Upper lobe of left lung (tissue), 6 donors: Measurements from ENCODE around the gene BID. TPM values are rescaled to one million over a fixed set of nuclear protein-coding genes. Genes with fewer than 3 reads are reported as not detected.

Experiments used
- ATAC-seq, 2 donors: fragments of 200-7000 bp; cut with Tn5 transposase; one replicate each; pipeline ENCODE4 v1.9.1; 2022; ENCODE audit warnings: mild to moderate bottlenecking in 2 of 2, moderate library complexity in 2 of 2; ENCODE audit not compliant: low FRiP score in 2 of 2
- DNase-seq, 2 donors: peaks; one replicate each; pipeline ENCODE4 v3.0.0-alpha.2; 2019 to 2020
- H3K27ac ChIP-seq, 4 donors: fragments of 200-600 bp; sonication (generic); one replicate each; pipeline ENCODE4 v1.5.1; 2016 to 2019
- H3K27me3 ChIP-seq, 4 donors: fragments of 200-600 bp; sonication (generic); one replicate each; pipeline ENCODE4 v1.5.1; 2017 to 2019
- H3K36me3 ChIP-seq, 4 donors: fragments of 200-600 bp; sonication (generic); one replicate each; pipeline ENCODE4 v1.5.1; 2016 to 2019
- H3K4me1 ChIP-seq, 4 donors: fragments of 200-600 bp; sonication (generic); one replicate each; pipeline ENCODE4 v1.5.1; 2018 to 2019
- H3K4me3 ChIP-seq, 4 donors: fragments of 200-600 bp; sonication (generic); one replicate each; pipeline ENCODE4 v1.5.1; 2017 to 2019; ENCODE audit warnings: mild to moderate bottlenecking in 2 of 4, moderate library complexity in 1 of 4
- H3K9me3 ChIP-seq, 4 donors: fragments of 200-600 bp; sonication (generic); one replicate each; pipeline ENCODE4 v1.5.1; 2018 to 2019
- CTCF ChIP-seq, 6 experiments: fragments of 450-650 bp in 4 of 6; fragments of 200-600 bp in 2 of 6; sonication (generic) in 2 of 6; IDR thresholded peaks; one replicate each; pipeline ENCODE4 v1.5.1; 2016 to 2019; ENCODE audit warnings: antibody characterized with exemption in 6 of 6
- EP300 ChIP-seq, 4 donors: sonication (generic); formaldehyde crosslinking; IDR thresholded peaks; one replicate each; pipeline ENCODE4 v1.5.1; 2017; ENCODE audit warnings: antibody characterized with exemption in 4 of 4, control low read depth in 2 of 4
- POLR2A ChIP-seq, 4 donors: fragments of 450-650 bp; IDR thresholded peaks; one replicate each; pipeline ENCODE4 v1.5.1; 2016 to 2017; ENCODE audit warnings: antibody characterized with exemption in 4 of 4, mild to moderate bottlenecking in 2 of 4
- POLR2AphosphoS5 ChIP-seq, 2 donors: sonication (generic); formaldehyde crosslinking; IDR thresholded peaks; one replicate each; pipeline ENCODE4 v1.5.1; 2017; ENCODE audit warnings: antibody characterized with exemption in 2 of 2
- WGBS, 2 donors: methylation state at CpG; one replicate each; pipeline ENCODE4 v1.1.5; 2017 to 2018; 5-methylcytosine and 5-hydroxymethylcytosine counted together
- total RNA-seq, 6 donors: library from RNA; depleted of rRNA in 4 of 6; stranded (reverse); fragments of >200 nt in 4 of 6; gene quantifications; one replicate each; pipeline versions ENCODE4 v1.1.0 to v1.2.1, GENCODE V29; 2016 to 2021
- donor health status: DM: no; HTN: no; CAD: no; lungs with moderate emphysema.
- donor health status: DM: no; HTN: yes; CAD: no; lungs with severe emphysema.

Gene BID
- 10 to 100 TPM; 10.5 to 55.9 (median 27.3) TPM for total RNA-seq

GRCh38 chr22:17774206-17774925 lies at the start of gene BID:
Gene BID (minus strand): TSS chr22:17774469. CDS start chr22:17750116, 24,353 bp downstream.
- Histone ChIP-seq H3K27me3 (no peaks in the 10 kb centered on the region), H3K27ac (peak within 1 kb of the TSS; percentile 77 to 91 (median 83)), H3K4me3 (peak within 1 kb of the TSS; percentile 70 to 92 (median 87)), H3K36me3 (no peaks in the 10 kb centered on the region), H3K4me1 (peaks cover 17 to 63% (median 38%) of the 10 kb centered on the region in 4 donors), H3K9me3 (no peaks in the 10 kb centered on the region)
- peak in 1 of 2 donors; percentile 79 for ATAC-seq
- WGBS, 2 donors: 0 to 3% methylated on average over 3 to 9 of the region's 64 CpGs
- TF ChIP-seq CTCF (IDR thresholded peaks at IDR 0.05): no peak
- peak in 1 of 4 donors; percentile 65 for TF ChIP-seq POLR2A (IDR thresholded peaks at IDR 0.05)
- peak; percentile 69 to 93 for DNase-seq

GRCh38 chr22:17823964-17824363 lies 49.7 kb upstream of the BID start:
- Histone ChIP-seq H3K4me3 (no peak overlapping the region), H3K4me1 (no peaks in the 10 kb centered on the region), H3K27ac (no peak overlapping the region), H3K36me3 (peaks cover 0 to 32% (median 11%) of the 10 kb centered on the region in 4 donors), H3K9me3 (no peaks in the 10 kb centered on the region), H3K27me3 (no peaks in the 10 kb centered on the region)
- TF ChIP-seq POLR2A (IDR thresholded peaks at IDR 0.05) (no peak), EP300 (IDR thresholded peaks at IDR 0.05) (no peak), CTCF (IDR thresholded peaks at IDR 0.05) (no peak), POLR2AphosphoS5 (IDR thresholded peaks at IDR 0.05) (no peak)
- no peak for ATAC-seq
- WGBS, 2 donors: 80 to 93% methylated on average over 11 to 15 of the region's 15 CpGs
- no peak for DNase-seq

GRCh38 chr22:17823226-17823625 lies 49.0 kb upstream of the BID start:
- Histone ChIP-seq H3K4me1 (no peaks in the 10 kb centered on the region), H3K36me3 (peaks cover 0 to 38% (median 14%) of the 10 kb centered on the region in 4 donors), H3K9me3 (no peaks in the 10 kb centered on the region), H3K4me3 (no peak overlapping the region), H3K27me3 (no peaks in the 10 kb centered on the region), H3K27ac (no peak overlapping the region)
- DNase-seq (no peak), ATAC-seq (no peak)
- WGBS, 2 donors: 87 to 89% methylated on average over 3 to 4 of the region's 4 CpGs
- TF ChIP-seq POLR2AphosphoS5 (IDR thresholded peaks at IDR 0.05) (no peak), CTCF (IDR thresholded peaks at IDR 0.05) (no peak), EP300 (IDR thresholded peaks at IDR 0.05) (no peak)

- WGBS, 2 donors: 91 to 95% methylated on average over 9 to 13 of the region's 13 CpGs
- TF ChIP-seq CTCF (IDR thresholded peaks at IDR 0.05): no peak
- TF ChIP-seq POLR2AphosphoS5 (IDR thresholded peaks at IDR 0.05): no peak
- TF ChIP-seq POLR2A (IDR thresholded peaks at IDR 0.05): no peak
- no peak for TF ChIP-seq EP300 (IDR thresholded peaks at IDR 0.05)
- Histone ChIP-seq H3K27ac (no peak overlapping the region), H3K36me3 (peaks cover 0 to 50% (median 20%) of the 10 kb centered on the region in 4 donors), H3K4me3 (no peak overlapping the region), H3K4me1 (no peaks in the 10 kb centered on the region), H3K27me3 (no peaks in the 10 kb centered on the region), H3K9me3 (no peaks in the 10 kb centered on the region)
- DNase-seq: no peak
- no peak for ATAC-seq
Observed at GRCh38 chr22:17822087-17822486, 47.8 kb upstream of the BID start.
